DND-41 (cell line): Measurements from ENCODE around the gene SRPK2.
A peak's percentile ranks its signal among the peaks of the same experiment; 100 is the strongest.
"Not testable (repeated sequence)": the region's sequence is repeated elsewhere in the genome, so short reads cannot be mapped to it uniquely, and the experiment has no call there.

Experiments
- ATAC-seq: fragments of 200-7000 bp; cut with Tn5 transposase; 3 replicates; pipeline ENCODE4 v1.9.1; 2021; ENCODE audit warnings: low read depth; ENCODE audit not compliant: insufficient read depth
- DNase-seq: peaks from one replicate; pipeline ENCODE4 v3.0.0-alpha.2; 2020
- H2AFZ ChIP-seq: 2 replicates; pipeline ENCODE4 v1.6.0; 2012; ENCODE audit warnings: low read depth, low read length
- H3K27ac ChIP-seq: 2 replicates; pipeline ENCODE4 v1.5.1; 2012; ENCODE audit warnings: low read length, inconsistent platforms
- H3K27me3 ChIP-seq: fragments of 200-600 bp; sonication (generic); 2 replicates; pipeline ENCODE4 v1.6.0; 2012; ENCODE audit warnings: low read length, mild to moderate bottlenecking, inconsistent platforms; ENCODE audit not compliant: insufficient read depth, poor library complexity
- H3K36me3 ChIP-seq: 2 replicates; pipeline ENCODE4 v1.5.1; 2012; ENCODE audit warnings: low read length, inconsistent platforms; ENCODE audit not compliant: insufficient read depth
- H3K4me1 ChIP-seq: 2 replicates; pipeline ENCODE4 v1.5.1; 2012; ENCODE audit warnings: mild to moderate bottlenecking, low read length; ENCODE audit not compliant: insufficient read depth
- H3K4me2 ChIP-seq: 2 replicates; pipeline ENCODE4 v1.6.0; 2012; ENCODE audit warnings: mild to moderate bottlenecking, moderate library complexity, low read length, inconsistent platforms; ENCODE audit not compliant: insufficient read depth
- H3K4me3 ChIP-seq, 2 experiments: fragments of 200-600 bp in 1 of 2; shearing (Covaris generic) in 1 of 2; 2 replicates each; pipeline ENCODE4 v1.5.1; 2012 to 2016; ENCODE audit warnings: inconsistent platforms in 2 of 2, low read length in 2 of 2, mild to moderate bottlenecking in 2 of 2, low read depth in 1 of 2, moderate library complexity in 1 of 2
- H3K79me2 ChIP-seq: 2 replicates; pipeline ENCODE4 v1.6.0; 2012; ENCODE audit warnings: low read length, inconsistent platforms; ENCODE audit not compliant: insufficient read depth
- H3K9ac ChIP-seq: 2 replicates; pipeline ENCODE4 v1.6.0; 2012; ENCODE audit warnings: low read depth, mild to moderate bottlenecking, inconsistent platforms, low read length, moderate library complexity
- H3K9me3 ChIP-seq: 2 replicates; pipeline ENCODE4 v1.5.1; 2012; ENCODE audit warnings: low read length, moderate library complexity, mild to moderate bottlenecking, inconsistent platforms; ENCODE audit not compliant: insufficient read depth, severe bottlenecking
- H4K20me1 ChIP-seq: 2 replicates; pipeline ENCODE4 v1.6.0; 2012; ENCODE audit warnings: low read length; ENCODE audit not compliant: insufficient read depth
- EZH2 ChIP-seq: IDR thresholded peaks from 3 replicates; pipeline ENCODE4 v1.6.1; 2012; ENCODE audit warnings: borderline replicate concordance, low read depth, mild to moderate bottlenecking, moderate library complexity, low read length, inconsistent platforms; ENCODE audit not compliant: severe bottlenecking
- TF ChIP-seq, protein P1 (sequence below): IDR thresholded peaks from 2 replicates; pipeline ENCODE4 v1.5.1; 2012; ENCODE audit warnings: borderline replicate concordance, low read length, moderate library complexity, mild to moderate bottlenecking; ENCODE audit not compliant: poor library complexity, severe bottlenecking; ENCODE audit errors: extremely low read depth

The SRPK2 gene

DNA sequence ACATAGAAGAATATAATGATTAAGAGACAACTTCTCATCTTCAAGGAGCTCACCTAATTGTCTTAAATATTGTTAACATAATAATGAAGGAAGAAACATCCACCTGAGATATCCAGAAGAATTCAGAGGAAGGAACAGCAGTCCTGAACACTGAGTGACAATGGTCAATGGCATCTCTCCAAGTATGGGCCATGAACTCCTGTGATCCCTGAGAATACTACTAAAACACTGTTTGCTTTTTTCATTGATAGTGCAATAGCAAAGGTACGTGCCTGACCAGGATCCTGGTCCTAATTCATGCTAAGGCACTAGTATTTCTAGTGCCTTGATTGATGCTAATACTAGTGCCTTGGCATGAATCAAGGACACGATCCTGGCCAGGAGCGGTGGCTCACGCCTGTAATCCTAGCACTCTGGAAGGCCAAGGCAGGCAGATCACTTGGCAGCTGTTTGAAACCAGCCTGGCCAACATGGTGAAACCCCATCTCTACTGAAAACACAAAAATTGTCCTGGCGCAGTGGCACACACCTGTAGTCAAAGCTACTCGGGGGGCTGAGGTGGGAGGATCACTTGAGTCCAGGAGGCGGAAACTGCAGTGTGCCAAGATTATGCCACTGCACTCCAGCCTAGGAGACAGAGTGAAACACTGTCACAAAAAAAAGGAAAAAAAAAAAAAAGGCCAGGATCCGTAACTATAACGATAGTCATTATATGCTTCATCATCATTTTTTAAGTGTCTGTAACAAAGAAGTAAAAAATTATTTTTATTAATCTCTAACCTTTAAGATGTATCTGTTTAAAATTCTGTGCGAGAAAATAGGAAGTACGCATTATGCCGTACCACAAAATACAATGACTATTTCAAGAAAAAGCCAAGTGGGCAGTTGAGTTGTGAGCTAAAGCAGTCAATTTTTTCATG is 49.1 kb downstream of the SRPK2 start:
- Histone ChIP-seq H3K27me3 (no peaks in the 10 kb centered on the region), H3K4me3 (no peak overlapping the region), H3K9ac (no peak overlapping the region), H2AFZ (no peak overlapping the region), H4K20me1 (peaks cover 16% of the 10 kb centered on the region), H3K4me2 (no peak overlapping the region), H3K9me3 (no peaks in the 10 kb centered on the region), H3K27ac (peak overlapping the region; percentile 59), H3K4me1 (peaks cover 31% of the 10 kb centered on the region), H3K79me2 (peaks cover 100% of the 10 kb centered on the region), H3K36me3 (no peaks in the 10 kb centered on the region)
- ATAC-seq (no peak), DNase-seq (no peak)
- no peak for TF ChIP-seq EZH2
- TF ChIP-seq, protein P1, sequence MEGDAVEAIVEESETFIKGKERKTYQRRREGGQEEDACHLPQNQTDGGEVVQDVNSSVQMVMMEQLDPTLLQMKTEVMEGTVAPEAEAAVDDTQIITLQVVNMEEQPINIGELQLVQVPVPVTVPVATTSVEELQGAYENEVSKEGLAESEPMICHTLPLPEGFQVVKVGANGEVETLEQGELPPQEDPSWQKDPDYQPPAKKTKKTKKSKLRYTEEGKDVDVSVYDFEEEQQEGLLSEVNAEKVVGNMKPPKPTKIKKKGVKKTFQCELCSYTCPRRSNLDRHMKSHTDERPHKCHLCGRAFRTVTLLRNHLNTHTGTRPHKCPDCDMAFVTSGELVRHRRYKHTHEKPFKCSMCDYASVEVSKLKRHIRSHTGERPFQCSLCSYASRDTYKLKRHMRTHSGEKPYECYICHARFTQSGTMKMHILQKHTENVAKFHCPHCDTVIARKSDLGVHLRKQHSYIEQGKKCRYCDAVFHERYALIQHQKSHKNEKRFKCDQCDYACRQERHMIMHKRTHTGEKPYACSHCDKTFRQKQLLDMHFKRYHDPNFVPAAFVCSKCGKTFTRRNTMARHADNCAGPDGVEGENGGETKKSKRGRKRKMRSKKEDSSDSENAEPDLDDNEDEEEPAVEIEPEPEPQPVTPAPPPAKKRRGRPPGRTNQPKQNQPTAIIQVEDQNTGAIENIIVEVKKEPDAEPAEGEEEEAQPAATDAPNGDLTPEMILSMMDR: no peak

DNA sequence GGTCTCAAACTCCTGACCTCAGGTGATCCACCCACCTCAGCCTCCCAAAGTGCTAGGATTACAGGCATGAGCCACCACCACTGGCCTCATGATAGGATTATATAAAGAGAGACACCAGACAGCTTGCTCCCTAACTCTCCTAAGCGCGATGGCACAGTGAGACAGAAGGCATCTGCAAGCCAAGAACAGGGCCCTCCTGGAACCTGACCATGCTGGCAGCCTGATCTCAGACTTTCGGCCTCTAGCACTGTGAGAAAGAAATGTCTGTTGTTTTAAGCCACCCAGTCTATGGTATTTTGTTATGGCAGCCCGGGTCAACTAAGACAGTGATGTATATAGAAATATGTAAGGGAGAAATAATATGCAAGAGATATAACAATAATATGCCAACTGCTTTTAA is 51.2 kb downstream of the SRPK2 start:
- H3K36me3 ChIP-seq: no peaks in the 10 kb centered on the region
- H3K9me3 ChIP-seq: no peaks in the 10 kb centered on the region
- H3K27ac ChIP-seq: no peak overlapping the region; the same call in 1 of the 2 replicates
- peaks cover 42% of the 10 kb centered on the region for H3K4me1 ChIP-seq
- H3K27me3 ChIP-seq: no peaks in the 10 kb centered on the region
- no peak overlapping the region for H2AFZ ChIP-seq
- H4K20me1 ChIP-seq: peaks cover 6% of the 10 kb centered on the region; the same call in 1 of the 2 replicates
- DNase-seq: no peak
- H3K9ac ChIP-seq: no peak overlapping the region
- ATAC-seq: no peak; the same call in 2 of the 3 replicates
- no peak overlapping the region for H3K4me2 ChIP-seq
- H3K4me3 ChIP-seq: no peak overlapping the region
- peaks cover 100% of the 10 kb centered on the region for H3K79me2 ChIP-seq
- no peak for TF ChIP-seq EZH2
- TF ChIP-seq, protein P1: no peak

DNA sequence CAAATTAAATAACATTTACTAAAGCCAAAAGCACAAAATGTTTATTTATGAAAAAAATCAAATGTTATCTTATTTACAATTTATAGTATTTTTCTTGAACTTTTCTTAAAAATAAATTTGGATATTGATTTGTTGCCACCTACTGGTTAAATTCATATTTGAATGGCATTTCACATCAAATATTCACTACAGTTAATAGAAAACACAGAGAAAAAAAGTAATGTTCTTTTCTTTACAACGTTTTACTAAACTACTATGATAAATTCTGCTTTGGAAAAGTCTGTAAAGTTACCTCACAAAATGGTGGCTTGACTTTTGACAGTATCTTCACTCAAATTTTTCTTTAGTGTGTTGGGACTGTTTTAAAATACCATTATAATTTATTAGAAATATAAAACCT is 52.7 kb downstream of the SRPK2 start:
- no peaks in the 10 kb centered on the region for H3K36me3 ChIP-seq
- no peaks in the 10 kb centered on the region for H3K27me3 ChIP-seq
- no peak for TF ChIP-seq EZH2
- TF ChIP-seq, protein P1: peak; percentile 64
- H2AFZ ChIP-seq: no peak overlapping the region
- H3K9me3 ChIP-seq: no peaks in the 10 kb centered on the region
- H3K4me2 ChIP-seq: no peak overlapping the region
- DNase-seq (no peak), ATAC-seq (peak; percentile 43; the same call in 1 of the 3 replicates)
- H3K27ac ChIP-seq: no peak overlapping the region
- peaks cover 100% of the 10 kb centered on the region for H3K79me2 ChIP-seq
- peaks cover 6% of the 10 kb centered on the region; the same call in 1 of the 2 replicates for H4K20me1 ChIP-seq
- no peak overlapping the region for H3K4me3 ChIP-seq
- no peak overlapping the region for H3K9ac ChIP-seq
- peaks cover 55% of the 10 kb centered on the region for H3K4me1 ChIP-seq

DNA sequence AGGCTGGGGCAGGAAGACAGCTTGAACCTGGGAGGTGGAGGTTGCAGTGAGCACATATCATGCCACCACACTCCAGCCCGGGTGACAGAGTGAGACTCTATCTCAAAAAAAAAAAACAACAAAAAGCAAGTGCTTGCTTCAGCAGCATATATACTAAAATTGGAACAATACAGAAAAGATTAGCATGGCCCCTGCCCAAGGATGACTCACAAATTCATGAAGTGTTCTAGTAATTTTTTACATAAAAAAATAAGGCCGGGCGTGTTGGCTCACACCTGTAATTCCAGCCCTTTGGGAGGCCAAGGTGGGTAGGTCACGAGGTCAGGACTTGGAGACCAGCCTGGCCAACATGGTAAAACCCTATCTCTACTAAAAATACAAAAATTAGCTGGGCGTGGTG is 56.1 kb downstream of the SRPK2 start:
- Histone ChIP-seq H3K4me1 (peaks cover 71% of the 10 kb centered on the region), H3K79me2 (peaks cover 100% of the 10 kb centered on the region), H3K27ac (peak overlapping the region; percentile 65)
- not testable (repeated sequence) for H3K36me3 ChIP-seq, H3K4me3 ChIP-seq, H3K9me3 ChIP-seq, H3K27me3 ChIP-seq, DNase-seq, H4K20me1 ChIP-seq, H3K9ac ChIP-seq, ATAC-seq, H2AFZ ChIP-seq, H3K4me2 ChIP-seq
